Measurements from ENCODE around the gene FAM111B.

GRCh38 chr11:59151761-59152160, 44.7 kb downstream of the FAM111B start:
- no peak for TF ChIP-seq CTCF (IDR thresholded peaks at IDR 0.05)
- TF ChIP-seq GABPA (IDR thresholded peaks at IDR 0.05; ENCODE audit: low read depth) = no peak
- no peak for TF ChIP-seq FOXM1 (IDR thresholded peaks at IDR 0.05; ENCODE audit: low read depth)
- no peak for TF ChIP-seq POLR2AphosphoS5 (IDR thresholded peaks at IDR 0.05; ENCODE audit: low read depth, low read length)
- no peak for TF ChIP-seq SMC3 (IDR thresholded peaks at IDR 0.05; ENCODE audit: low read depth, low read length)
- no peak for TF ChIP-seq MAX (IDR thresholded peaks at IDR 0.05; ENCODE audit: low read depth)
- TF ChIP-seq SIN3A (IDR thresholded peaks at IDR 0.05; ENCODE audit: borderline replicate concordance, low read depth, low read length) = no peak
- no peak for TF ChIP-seq MXI1 (IDR thresholded peaks at IDR 0.05; ENCODE audit: low read depth, low read length)
- TF ChIP-seq YY1 (IDR thresholded peaks at IDR 0.05; ENCODE audit: low read depth) = no peak
- TF ChIP-seq EP300 (IDR thresholded peaks at IDR 0.05; ENCODE audit: borderline replicate concordance in 1 of 2, low read depth in 1 of 2, low read length in 1 of 2) = no peak
- no peak for TF ChIP-seq USF2 (IDR thresholded peaks at IDR 0.05; ENCODE audit: borderline replicate concordance, low read depth, low read length)
- TF ChIP-seq ZBTB33 (IDR thresholded peaks at IDR 0.05; ENCODE audit: borderline replicate concordance, low read depth) = no peak
